Fibroblast of peridontal ligament (primary cell): ENCODE measurements around the gene BRICD5.

Source experiments
- DNase-seq: peaks from one replicate; pipeline ENCODE4 v3.0.0-alpha.2; 2010; ENCODE audit errors: extremely low read depth

Gene BRICD5

DNA sequence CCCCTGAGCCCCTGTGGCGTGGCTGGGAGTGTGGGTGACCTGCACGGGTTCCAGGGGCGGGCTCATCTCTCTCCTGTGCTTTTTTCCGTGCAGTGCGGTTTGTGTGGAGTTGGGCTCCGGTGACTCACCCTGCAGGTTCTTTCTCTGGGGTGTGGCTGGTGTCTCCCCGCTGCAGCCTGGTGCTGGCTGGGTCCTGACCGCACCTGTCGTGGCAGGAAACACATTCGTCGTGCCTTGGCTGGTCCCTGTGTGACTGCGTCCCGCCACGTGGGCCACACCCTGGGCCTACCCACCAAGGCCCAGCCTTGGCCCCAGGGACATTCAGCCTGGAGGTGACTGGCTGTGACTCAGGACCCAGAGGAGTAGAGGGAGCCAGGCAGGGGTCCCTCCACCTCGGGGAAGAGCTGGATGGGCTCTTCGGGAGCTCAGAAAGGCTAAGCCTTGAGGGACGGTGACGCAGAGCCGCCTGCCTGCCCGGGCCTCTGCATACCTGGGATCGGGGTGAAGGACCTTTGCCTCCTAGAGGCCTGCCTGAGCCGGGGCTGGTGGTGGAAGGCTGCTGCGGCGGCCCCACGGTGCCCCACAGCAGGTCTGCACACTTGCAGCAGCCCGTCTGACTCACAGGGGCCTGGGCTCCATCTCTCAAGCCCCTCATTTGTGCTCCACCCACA lies 47.3 kb downstream of the BRICD5 start:
- DNase-seq, result no peak

DNA sequence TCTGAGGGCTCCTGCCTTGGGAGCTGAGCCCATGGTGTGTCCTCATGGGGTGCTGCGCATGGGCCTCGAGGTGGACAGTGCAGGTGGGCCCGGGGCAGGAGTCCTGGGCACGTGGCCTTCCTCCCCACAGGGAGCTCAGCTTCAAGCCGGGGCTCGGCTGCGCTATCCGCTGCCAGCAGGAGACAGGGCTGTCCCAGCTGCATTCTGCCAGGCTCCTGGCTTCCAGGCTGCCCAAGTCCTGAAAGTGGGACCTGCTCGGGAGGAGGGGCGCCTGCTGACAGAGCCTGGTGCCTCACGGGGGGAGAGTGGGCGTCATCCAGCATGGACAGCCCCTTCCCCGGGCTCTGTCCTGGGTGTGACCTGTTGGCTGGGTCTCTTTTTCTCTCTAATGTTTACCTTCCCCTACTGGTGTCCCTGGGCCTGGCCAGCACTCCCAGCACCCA lies 48.0 kb downstream of the BRICD5 start:
- no peak for DNase-seq

DNA sequence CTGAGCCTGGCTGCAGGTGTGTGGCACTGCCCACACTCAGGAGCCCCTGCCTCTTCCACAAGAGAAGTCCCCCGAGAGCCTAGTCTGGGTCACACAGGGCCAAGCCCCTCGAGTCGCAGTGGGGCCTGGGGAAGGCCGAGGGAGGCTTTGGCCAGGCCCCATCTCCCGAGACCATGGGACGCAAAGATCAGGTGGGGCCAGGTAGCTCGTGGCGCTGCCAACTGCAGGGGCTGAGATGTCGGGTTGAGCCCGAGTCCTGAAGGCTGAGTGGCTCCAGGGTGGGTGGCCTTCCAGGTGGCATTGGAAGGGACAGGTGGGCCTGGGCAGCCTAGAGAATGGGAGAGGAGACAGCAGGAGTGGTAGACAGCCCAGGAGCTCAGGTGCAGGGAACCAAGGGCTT lies 48.8 kb downstream of the BRICD5 start:
- DNase-seq, result no peak

DNA sequence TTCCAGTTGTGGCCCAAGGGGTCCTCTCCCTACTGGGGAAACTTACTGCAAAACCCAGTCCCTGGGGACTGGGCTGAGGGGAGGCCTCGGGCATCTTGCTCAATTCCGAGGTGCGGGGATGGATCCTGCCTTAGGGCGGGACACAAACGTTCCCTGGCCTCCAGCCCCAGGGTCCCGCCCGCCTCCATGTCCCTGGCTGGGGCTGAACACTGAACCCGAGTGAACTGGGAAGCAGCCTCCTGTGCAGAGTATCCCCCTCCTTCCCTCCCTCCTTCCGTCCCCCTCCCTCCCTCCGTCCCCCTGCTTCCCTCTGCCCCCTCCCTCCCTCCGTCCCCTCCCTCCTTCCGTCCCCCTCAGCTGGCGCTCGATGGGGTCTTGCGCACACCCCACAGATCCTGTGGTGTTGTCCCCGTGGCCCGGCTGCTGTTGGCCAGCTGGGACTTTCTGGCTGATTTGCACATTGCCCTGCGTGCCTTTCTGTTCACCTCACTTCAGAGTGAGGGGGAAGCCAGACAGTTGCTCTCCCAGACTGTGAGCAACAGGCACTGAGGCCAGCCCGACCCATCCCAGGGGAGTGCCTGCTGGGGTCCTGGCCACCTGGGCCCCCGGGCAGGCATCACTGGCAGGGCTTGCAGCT lies 49.6 kb downstream of the BRICD5 start:
- DNase-seq, result no peak
